HG03196 (cell line): ENCODE data around the gene SPIN3.
"Not testable (repeated sequence)": the region's sequence is repeated elsewhere in the genome, so short reads cannot be mapped to it uniquely, and the experiment has no call there.

Experiments
- ATAC-seq: cut with Tn5 transposase; IDR thresholded peaks from one replicate; pipeline ENCODE4 v1.9.1; 2021; ENCODE audit not compliant: unreplicated experiment

The SPIN3 gene

DNA sequence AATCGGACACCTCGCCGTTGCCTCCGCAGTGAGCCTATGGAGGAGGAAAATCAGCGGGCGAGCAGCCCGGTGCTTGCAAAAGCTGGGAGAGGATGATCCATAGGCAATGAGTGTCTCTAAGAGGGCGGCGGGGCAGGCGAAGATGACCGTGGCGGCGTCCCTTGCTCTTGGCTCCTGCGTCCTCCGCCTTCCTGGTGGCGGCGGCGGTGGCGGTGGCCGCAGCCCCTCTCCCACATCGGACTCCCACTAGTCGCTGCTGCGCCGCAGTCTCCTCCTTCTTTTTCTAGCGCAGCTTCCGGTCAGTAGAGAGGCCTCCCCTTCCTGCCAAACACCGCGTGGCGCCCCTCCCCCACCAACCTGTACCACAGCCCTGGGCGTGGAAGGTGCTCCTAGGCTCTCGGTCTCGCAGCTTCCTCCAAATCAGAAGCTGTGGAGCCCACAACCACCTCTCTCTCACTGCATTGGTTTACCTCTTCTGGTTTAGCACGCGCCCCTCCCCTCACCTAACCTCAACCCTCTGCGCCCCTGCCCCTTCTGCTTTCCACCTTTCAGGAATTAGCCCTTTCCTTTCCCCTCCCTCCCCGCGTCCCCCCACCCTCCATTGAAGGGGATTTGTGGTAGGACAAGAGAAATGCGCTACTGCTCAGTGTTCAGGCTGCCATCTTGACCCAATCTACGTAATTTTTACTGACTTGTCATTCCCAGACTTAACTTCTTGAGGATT is at the start of gene SPIN3:
Gene SPIN3 (minus strand): TSS at position 271 of the 724 bp plus-strand sequence. CDS start 594 bp downstream, outside the sequence.
- peak; percentile 98 for ATAC-seq

DNA sequence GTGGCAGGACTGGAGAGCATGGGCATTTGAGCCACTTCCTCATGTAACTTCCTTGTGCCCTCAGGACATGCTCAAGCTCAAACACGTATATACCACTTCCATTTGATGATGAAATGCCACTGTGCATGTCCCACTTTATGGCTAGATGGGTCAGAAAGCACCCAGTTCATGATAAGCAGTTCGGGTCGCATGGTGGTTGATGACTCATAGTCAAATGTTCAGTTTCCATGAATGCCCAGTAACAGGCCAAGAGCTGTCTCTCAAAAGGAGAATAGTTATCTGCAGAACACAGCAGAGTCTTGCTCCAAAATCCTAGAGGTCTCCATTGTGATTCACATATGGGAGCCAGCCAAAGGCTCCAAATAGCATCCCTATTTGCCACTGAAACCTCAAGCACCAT is 48.9 kb upstream of the SPIN3 start:
- ATAC-seq = no peak

DNA sequence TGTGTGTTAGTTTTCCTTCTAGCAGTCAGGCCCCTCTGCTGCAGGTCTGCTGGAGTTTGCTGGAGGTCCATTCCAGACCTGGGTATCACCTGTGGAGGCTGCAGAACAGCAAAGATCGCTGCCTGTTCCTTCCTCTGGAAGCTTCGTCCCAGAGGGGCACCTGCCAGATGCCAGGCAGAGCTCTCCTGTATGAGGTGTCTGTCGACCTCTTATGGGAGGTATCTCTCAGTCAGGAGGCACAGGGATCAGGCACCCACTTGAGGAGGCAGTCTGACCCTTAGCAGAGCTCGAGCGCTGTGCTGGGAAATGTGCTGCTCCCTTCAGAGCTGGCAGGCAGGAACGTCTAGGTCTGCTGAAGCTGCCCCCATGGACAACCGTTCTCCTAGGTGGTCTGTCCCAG is 41.9 kb upstream of the SPIN3 start:
- not testable (repeated sequence) for ATAC-seq

DNA sequence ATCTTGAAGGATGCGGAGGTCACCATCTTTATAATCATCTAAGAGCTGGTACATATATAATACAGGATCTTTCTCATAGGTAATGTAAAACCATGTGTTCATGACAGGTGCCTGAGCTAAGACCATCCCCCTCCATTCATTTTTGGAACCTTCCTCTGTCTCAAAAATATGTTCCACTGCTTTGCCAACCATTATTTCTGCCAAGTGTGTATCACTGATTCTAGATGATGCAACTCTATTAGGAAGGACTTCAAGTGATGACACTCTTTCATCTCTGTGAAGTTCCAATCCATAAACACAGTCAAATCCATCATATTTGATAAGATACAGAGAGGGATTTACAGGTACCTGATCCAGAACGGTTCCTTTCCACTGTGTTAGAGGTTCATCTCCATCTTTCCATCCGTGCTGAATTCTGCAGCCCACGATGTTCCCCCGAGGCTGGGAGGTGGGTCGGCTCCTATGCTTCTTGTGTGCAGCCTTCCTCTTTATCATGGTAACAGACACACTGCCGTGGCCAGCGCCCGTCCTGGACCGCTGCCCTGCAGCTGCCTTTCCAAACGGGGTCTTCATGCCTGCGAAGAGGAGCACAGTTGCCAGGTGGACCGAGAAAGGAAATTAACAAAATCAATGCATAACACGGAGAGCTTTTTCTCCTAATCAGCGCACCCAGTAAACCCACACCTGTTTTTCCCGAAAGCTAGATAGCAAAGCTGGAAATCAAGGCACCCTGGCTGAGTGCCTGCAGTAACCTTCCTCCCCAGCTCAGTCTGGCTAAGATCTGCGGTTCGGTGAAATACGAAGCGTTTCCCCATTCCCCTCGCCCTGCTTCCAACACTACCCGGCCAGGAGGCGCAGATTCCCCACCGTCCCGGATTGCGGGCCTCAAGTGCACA is 718 bp downstream of the SPIN3 start:
- peak; percentile 25 for ATAC-seq

DNA sequence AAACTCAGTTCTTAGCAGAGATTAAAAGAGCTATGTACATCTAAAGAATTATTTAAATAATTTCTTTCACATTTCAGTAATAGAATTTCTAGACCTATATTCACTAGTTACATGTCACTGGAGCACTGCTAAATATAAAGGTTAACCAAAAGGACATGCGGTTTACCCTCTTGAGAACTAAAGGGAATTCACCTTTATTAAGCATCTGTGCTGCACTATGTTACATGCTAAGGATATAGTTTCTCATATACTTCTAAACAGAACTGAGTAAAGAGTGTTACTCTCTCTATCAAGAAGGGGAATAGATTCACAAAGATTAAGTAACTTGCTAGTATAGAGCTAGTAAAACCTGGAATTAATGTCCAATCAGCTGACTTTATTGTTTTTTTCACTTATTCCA is 7.6 kb downstream of the SPIN3 start:
- ATAC-seq = no peak

DNA sequence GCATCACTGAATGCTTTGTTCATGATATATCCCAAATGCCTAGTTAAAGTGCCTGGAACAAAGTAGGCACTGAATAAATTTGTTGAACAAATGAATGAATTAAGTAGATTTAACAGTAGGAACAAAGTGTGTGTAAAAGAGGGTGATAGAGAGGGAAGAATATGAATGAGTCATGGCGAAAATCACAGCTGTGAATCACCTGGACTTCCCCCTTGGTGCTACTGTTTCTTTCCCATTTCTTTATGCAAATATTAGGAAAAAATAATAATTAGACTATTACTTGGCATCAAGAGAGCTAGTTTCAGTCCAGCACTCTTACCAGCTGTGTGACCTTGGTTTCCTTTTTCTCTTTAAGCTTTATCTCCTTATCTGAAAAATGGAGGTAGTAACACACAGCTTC is 9.2 kb downstream of the SPIN3 start:
- no peak for ATAC-seq

GRCh38 chrX:56978172-56978571 is 17.2 kb downstream of the SPIN3 start:
- no peak for ATAC-seq

- ATAC-seq = no peak
These were observed 19.7 kb downstream of the SPIN3 start for GRCh38 chrX:56975611-56976010.

DNA sequence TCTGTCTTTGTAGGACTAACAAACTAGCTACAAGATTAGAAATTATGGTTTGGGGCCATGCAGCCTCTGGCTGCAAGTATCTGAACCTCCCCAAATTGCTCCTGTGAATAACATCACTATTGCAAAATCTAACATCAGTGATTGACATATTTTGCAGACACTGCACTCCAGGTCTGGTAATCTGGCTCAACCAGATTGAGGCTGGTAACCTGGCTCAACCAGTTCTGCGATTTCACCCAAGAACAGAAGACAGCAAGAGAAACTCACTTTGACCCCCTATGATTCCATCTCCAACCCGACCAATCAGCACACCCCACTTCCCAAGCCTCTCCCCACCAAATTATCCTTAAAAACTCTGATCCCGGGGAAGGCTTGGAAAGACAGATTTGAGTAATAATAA is 20.9 kb downstream of the SPIN3 start:
- ATAC-seq = no peak

- no peak for ATAC-seq
These were observed 25.8 kb downstream of the SPIN3 start for GRCh38 chrX:56969559-56969958.

GRCh38 chrX:56968980-56969379 is 26.4 kb downstream of the SPIN3 start:
- ATAC-seq = no peak

DNA sequence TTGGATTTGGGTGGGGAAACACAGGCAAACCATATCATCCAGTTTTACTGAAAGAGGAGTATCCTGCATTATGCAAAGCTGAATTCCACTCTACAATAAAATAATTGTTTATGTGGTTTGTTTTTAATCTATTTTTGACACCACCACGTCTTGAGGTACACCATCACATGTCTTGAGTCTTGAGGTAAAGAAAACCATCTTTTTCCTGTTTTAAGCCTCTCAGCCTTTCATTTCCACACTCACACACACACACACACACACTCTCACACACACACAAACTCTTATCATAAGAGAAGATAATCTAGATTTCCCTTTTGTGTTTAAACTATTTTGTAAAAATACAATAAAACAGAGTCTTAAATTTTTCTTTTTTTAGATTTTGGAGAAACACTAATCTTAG is 32.0 kb downstream of the SPIN3 start:
- no peak for ATAC-seq

DNA sequence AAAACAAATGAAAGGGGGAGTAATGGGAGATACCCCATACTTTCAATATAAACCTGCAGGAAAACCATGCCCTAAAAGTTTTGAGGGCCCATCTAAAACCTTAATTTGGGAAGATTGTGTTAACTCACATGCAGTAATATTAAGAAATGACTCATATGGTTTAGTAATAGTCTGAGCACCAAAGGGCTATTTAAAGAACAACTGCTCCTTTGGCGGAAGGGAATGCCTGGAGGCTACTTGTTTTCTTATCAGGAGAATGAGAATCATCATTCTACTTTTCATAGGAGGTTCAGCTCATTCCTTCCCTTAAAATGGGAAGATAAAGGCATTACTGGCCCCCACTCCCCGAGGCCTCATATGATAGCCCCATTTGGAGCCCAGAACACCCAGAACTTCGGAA is 47.6 kb downstream of the SPIN3 start:
- no peak for ATAC-seq

GRCh38 chrX:56946201-56946600 is 49.1 kb downstream of the SPIN3 start:
- not testable (repeated sequence) for ATAC-seq

DNA sequence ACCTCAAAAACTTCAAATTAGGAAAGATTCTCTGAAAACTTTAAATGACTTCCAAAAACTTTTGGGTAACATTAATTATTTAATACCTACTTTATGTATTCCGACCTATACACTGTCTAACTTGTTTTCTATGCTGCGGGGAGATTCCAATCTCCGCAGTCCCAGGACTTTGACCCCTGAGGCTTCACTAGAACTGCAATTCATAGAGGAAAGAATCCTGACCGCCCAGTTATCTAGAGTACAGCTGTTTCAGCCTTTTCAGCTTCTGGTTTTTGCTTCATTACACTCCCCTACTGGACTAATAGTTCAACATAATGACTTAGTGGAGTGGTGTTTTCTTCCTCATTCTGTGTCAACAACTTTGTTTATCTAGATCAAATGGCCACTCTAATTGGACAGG is 50.1 kb downstream of the SPIN3 start:
- not testable (repeated sequence) for ATAC-seq

- ATAC-seq = no peak
These were observed 52.1 kb downstream of the SPIN3 start for GRCh38 chrX:56943264-56943663.
